SK-N-SH (cell line): ENCODE results near the gene ATP5PD. TPM values are rescaled to one million over a fixed set of nuclear protein-coding genes. Genes with fewer than 3 reads are reported as not detected.

Experiments
- CTCF ChIA-PET: fragments of 300-600, 350-600 bp; formaldehyde crosslinking; extraction: SDS; loops from one replicate; lab custom pipeline; 2021; lab: Yijun Ruan, JAX
- POLR2A ChIA-PET: fragments of 350-600 bp; sonication (Branson Sonifier 250); formaldehyde crosslinking; extraction: SDS; loops from one replicate; lab custom pipeline; 2020; ENCODE audit warnings: antibody characterized with exemption, inconsistent platforms; lab: Yijun Ruan, JAX
- DNase-seq: peaks from one replicate; pipeline ENCODE4 v3.0.0; 2012
- H2AFZ ChIP-seq: fragments of 200-600 bp; sonication (generic); 2 replicates; pipeline ENCODE4 v1.8.1; 2016; ENCODE audit warnings: antibody characterized with exemption, mild to moderate bottlenecking, low read depth
- H3F3A ChIP-seq: fragments of 200-600 bp; sonication (generic); replicated peaks from 2 replicates; pipeline ENCODE3; 2016; ENCODE audit warnings: antibody characterized with exemption, mild to moderate bottlenecking; ENCODE audit not compliant: insufficient read depth
- H3K27ac ChIP-seq, 2 experiments: fragments of 200-500 bp in 1 of 2; fragments of 200-600 bp in 1 of 2; sonication (Bioruptor generic) in 1 of 2; sonication (generic), shearing (Covaris generic) in 1 of 2; 2 replicates each; pipeline versions ENCODE4 v1.5.1 to v1.6.1; 2014 to 2016; ENCODE audit warnings: low read depth in 2 of 2, inconsistent platforms in 1 of 2, low read length in 1 of 2, mild to moderate bottlenecking in 1 of 2, mixed read lengths in 1 of 2
- H3K27me3 ChIP-seq: fragments of 200-600 bp; sonication (generic), shearing (Covaris generic); 2 replicates; pipeline ENCODE4 v1.6.1; 2016; ENCODE audit warnings: mixed run types; ENCODE audit not compliant: insufficient read depth
- H3K36me3 ChIP-seq, 2 experiments: fragments of 200-500 bp in 1 of 2; fragments of 200-600 bp in 1 of 2; sonication (Bioruptor generic) in 1 of 2; sonication (generic) in 1 of 2; replicated peaks in 1 of 2; 2 replicates each; pipeline versions ENCODE3 to v1.5.1; 2014 to 2016; ENCODE audit warnings: low read length in 1 of 2, mild to moderate bottlenecking in 1 of 2; ENCODE audit not compliant: insufficient read depth in 2 of 2, control insufficient read depth in 1 of 2
- H3K4me1 ChIP-seq, 2 experiments: fragments of 200-500 bp in 1 of 2; fragments of 200-600 bp in 1 of 2; sonication (Bioruptor generic) in 1 of 2; sonication (generic), shearing (Covaris generic) in 1 of 2; 2 replicates each; pipeline versions ENCODE4 v1.5.1 to v1.6.1; 2014 to 2016; ENCODE audit warnings: low read depth in 1 of 2, low read length in 1 of 2, mixed run types in 1 of 2; ENCODE audit not compliant: insufficient read depth in 2 of 2, control insufficient read depth in 1 of 2
- H3K4me2 ChIP-seq: fragments of 200-600 bp; sonication (generic), shearing (Covaris generic); 2 replicates; pipeline ENCODE4 v1.6.1; 2017; ENCODE audit warnings: mixed run types
- H3K4me3 ChIP-seq, 2 experiments: fragments of 200-500 bp in 1 of 2; fragments of 200-600 bp in 1 of 2; sonication (Bioruptor generic) in 1 of 2; sonication (generic), shearing (Covaris generic) in 1 of 2; 2 replicates each; pipeline versions ENCODE4 v1.5.1 to v1.8.1; 2014 to 2016; ENCODE audit warnings: low read depth in 2 of 2, inconsistent platforms in 1 of 2, low read length in 1 of 2, mild to moderate bottlenecking in 1 of 2, mixed read lengths in 1 of 2, moderate library complexity in 1 of 2
- H3K79me2 ChIP-seq: fragments of 200-600 bp; sonication (generic); 2 replicates; pipeline ENCODE4 v1.8.1; 2017; ENCODE audit warnings: mild to moderate bottlenecking; ENCODE audit not compliant: insufficient read depth
- H3K9ac ChIP-seq: fragments of 200-600 bp; sonication (generic); 2 replicates; pipeline ENCODE4 v1.6.1; 2017; ENCODE audit warnings: mixed run types
- H3K9me2 ChIP-seq: fragments of 200-600 bp; sonication (generic); 2 replicates; pipeline ENCODE4 v1.6.1; 2017; ENCODE audit warnings: mixed run types
- H3K9me3 ChIP-seq: fragments of 200-600 bp; sonication (generic); 2 replicates; pipeline ENCODE4 v1.6.1; 2017; ENCODE audit warnings: mixed run types, mild to moderate bottlenecking, moderate library complexity
- H4K20me1 ChIP-seq: fragments of 200-600 bp; sonication (generic); 2 replicates; pipeline ENCODE4 v1.6.1; 2017; ENCODE audit warnings: mild to moderate bottlenecking, mixed run types; ENCODE audit not compliant: insufficient read depth
- CHD2 ChIP-seq: fragments of 150-350 bp; IDR thresholded peaks from 2 replicates; pipeline ENCODE4 v1.6.1; 2018; ENCODE audit warnings: low read length; ENCODE audit not compliant: partially characterized antibody
- EP300 ChIP-seq, 2 experiments: IDR thresholded peaks; 2 replicates each; pipeline versions ENCODE4 v1.4.0 to v1.6.1; 2012; ENCODE audit warnings: borderline replicate concordance in 1 of 2, low read depth in 1 of 2, low read length in 1 of 2
- FOSL2 ChIP-seq: IDR thresholded peaks from 2 replicates; pipeline ENCODE4 v1.4.0; 2012; ENCODE audit warnings: low read depth, mild to moderate bottlenecking, moderate library complexity, borderline replicate concordance
- FOXJ3 ChIP-seq: sonication (generic); formaldehyde crosslinking; IDR thresholded peaks from 2 replicates; pipeline ENCODE4 v1.5.1; 2020; ENCODE audit warnings: mild to moderate bottlenecking, missing genetic modification reagents
- GABPA ChIP-seq: IDR thresholded peaks from 2 replicates; pipeline ENCODE4 v1.4.0; 2012; ENCODE audit warnings: low read depth, mild to moderate bottlenecking
- JUND ChIP-seq: IDR thresholded peaks from 2 replicates; pipeline ENCODE4 v1.4.0; 2012
- MXI1 ChIP-seq: IDR thresholded peaks from 2 replicates; pipeline ENCODE4 v1.6.1; 2012; ENCODE audit warnings: mild to moderate bottlenecking, low read depth, low read length, improper control_type of control experiment
- NFIC ChIP-seq: IDR thresholded peaks from 2 replicates; pipeline ENCODE4 v1.4.0; 2012; ENCODE audit warnings: borderline replicate concordance
- NRF1 ChIP-seq: IDR thresholded peaks from 2 replicates; pipeline ENCODE4 v1.6.1; 2012; ENCODE audit warnings: low read depth, mild to moderate bottlenecking, low read length
- RCOR1 ChIP-seq: fragments of 150-350 bp; IDR thresholded peaks from 2 replicates; pipeline ENCODE4 v1.6.1; 2017; ENCODE audit warnings: antibody characterized with exemption, low read length
- RFX5 ChIP-seq: IDR thresholded peaks from 2 replicates; pipeline ENCODE4 v1.6.1; 2012; ENCODE audit warnings: mild to moderate bottlenecking, improper control_type of control experiment, low read length
- SIN3A ChIP-seq: IDR thresholded peaks from 2 replicates; pipeline ENCODE4 v1.6.1; 2012; ENCODE audit warnings: low read depth, mild to moderate bottlenecking, low read length, moderate library complexity, borderline replicate concordance
- SMC3 ChIP-seq: IDR thresholded peaks from 2 replicates; pipeline ENCODE4 v1.6.1; 2012; ENCODE audit warnings: low read depth, low read length, improper control_type of control experiment
- TCF12 ChIP-seq: IDR thresholded peaks from 2 replicates; pipeline ENCODE4 v1.4.0; 2012
- TEAD4 ChIP-seq: IDR thresholded peaks from 2 replicates; pipeline ENCODE4 v1.4.0; 2012; ENCODE audit warnings: mild to moderate bottlenecking, borderline replicate concordance; ENCODE audit not compliant: insufficient read depth
- USF1 ChIP-seq: IDR thresholded peaks from 2 replicates; pipeline ENCODE4 v1.4.0; 2012; ENCODE audit warnings: low read depth, borderline replicate concordance
- YY1 ChIP-seq: IDR thresholded peaks from 2 replicates; pipeline ENCODE4 v1.4.0; 2012; ENCODE audit warnings: low read depth, mild to moderate bottlenecking
- WGBS: methylation state at CpG from one replicate; pipeline ENCODE4 v1.1.6; 2017; ENCODE audit warnings: low lambda C conversion rate; 5-methylcytosine and 5-hydroxymethylcytosine counted together
- polyA plus RNA-seq, 3 experiments: library from polyadenylated mRNA; depleted of rRNA; stranded (reverse); fragments of >200 nt; gene quantifications; 2 replicates each; pipeline ENCODE4 v1.2.3, GENCODE V29; 2012
- TF ChIP-seq, protein P1 (sequence below): IDR thresholded peaks from 2 replicates; pipeline ENCODE4; 2012
- TF ChIP-seq, protein P2 (sequence below): IDR thresholded peaks from 2 replicates; pipeline ENCODE4 v1.6.1; 2012; ENCODE audit warnings: mild to moderate bottlenecking, low read depth, low read length, moderate library complexity
- TF ChIP-seq, protein P3 (sequence below): IDR thresholded peaks from 2 replicates; pipeline ENCODE4 v1.4.0; 2012; ENCODE audit warnings: low read depth

The ATP5PD gene
- polyA plus RNA-seq, 1 of the 3 experiments (the other 2 are of a cell fraction), result 354 TPM

GRCh38 chr17:75034236-75034908 lies 12.4 kb downstream of the ATP5PD start (continued):
- TF ChIP-seq, protein P1, sequence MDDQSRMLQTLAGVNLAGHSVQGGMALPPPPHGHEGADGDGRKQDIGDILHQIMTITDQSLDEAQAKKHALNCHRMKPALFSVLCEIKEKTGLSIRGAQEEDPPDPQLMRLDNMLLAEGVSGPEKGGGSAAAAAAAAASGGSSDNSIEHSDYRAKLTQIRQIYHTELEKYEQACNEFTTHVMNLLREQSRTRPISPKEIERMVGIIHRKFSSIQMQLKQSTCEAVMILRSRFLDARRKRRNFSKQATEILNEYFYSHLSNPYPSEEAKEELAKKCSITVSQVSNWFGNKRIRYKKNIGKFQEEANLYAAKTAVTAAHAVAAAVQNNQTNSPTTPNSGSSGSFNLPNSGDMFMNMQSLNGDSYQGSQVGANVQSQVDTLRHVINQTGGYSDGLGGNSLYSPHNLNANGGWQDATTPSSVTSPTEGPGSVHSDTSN, result no peak
- peak; percentile 43; the same call in 1 of the 2 replicates for TF ChIP-seq FOSL2
- no peak for TF ChIP-seq NFIC
- peak in 1 of 2 experiments; percentile 12; a peak in 1 of 4 replicates for TF ChIP-seq EP300 (IDR thresholded peaks at IDR 0.05; ENCODE audit: borderline replicate concordance in 1 of 2, low read depth in 1 of 2, low read length in 1 of 2)
- peak; percentile 88 for TF ChIP-seq MXI1
- TF ChIP-seq SMC3, result peak; percentile 26; the same call in 1 of the 2 replicates

DNA sequence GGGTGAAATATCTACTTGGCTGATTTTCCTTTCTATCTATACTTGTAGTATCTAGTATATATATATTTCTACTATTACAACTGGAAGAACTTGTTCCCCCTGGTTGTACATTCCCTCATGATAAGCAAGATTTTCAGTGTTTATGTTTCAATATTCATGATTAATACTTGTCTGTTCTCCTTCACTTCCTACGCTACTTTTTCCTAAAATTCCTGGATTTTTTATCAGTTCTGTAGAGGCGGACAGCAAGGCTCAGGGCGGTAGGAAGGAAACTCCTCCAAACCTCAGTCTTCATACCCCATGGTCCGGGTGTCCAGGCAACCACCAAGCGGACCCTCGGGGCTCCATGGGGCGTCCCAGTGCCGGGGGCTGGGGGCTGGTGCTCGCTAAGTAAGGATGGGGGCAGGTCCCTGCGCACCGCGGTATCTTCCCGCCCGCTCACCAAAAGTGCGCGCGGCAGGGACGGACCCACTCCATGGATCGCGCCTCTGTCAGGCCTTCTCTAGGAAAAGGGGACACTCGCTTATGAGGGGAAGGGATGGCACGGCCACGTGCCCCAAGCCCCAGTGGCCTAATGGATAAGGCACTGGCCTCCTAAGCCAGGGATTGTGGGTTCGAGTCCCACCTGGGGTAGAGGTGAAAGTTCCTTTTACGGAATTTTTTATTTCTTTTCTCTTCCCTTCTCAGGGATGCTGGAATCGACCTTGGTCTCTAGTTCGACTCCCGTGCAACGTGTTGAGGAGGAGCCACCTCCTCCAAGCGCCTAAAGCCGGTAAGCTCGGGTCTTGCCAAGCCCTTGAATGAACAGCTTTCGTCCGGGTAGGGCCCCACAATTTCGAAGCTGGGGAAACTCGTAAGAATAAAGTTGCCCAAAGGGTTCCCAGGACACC lies 13.2 kb downstream of the ATP5PD start:
- peaks cover 44% of the 10 kb centered on the region for H3F3A ChIP-seq
- POLR2A ChIA-PET, result interaction anchor here (0.7 to 2.2 kb wide), 5 partner anchors 21 to 256 kb away, joined by 3 to 40 read pairs (median 10); partner anchors contain the start of genes CDR2L, HID1, MRPL58 and SLC25A19
- H3K9me2 ChIP-seq, result no peaks in the 10 kb centered on the region
- peak overlapping the region; percentile 89 for H3K4me2 ChIP-seq
- no peaks in the 10 kb centered on the region for H3K79me2 ChIP-seq
- H3K36me3 ChIP-seq, result peaks cover under 1 to 2% of the 10 kb centered on the region in 2 experiments
- H3K27me3 ChIP-seq, result no peaks in the 10 kb centered on the region
- H3K9ac ChIP-seq, result peak overlapping the region; percentile 93
- TF ChIP-seq, protein P2, sequence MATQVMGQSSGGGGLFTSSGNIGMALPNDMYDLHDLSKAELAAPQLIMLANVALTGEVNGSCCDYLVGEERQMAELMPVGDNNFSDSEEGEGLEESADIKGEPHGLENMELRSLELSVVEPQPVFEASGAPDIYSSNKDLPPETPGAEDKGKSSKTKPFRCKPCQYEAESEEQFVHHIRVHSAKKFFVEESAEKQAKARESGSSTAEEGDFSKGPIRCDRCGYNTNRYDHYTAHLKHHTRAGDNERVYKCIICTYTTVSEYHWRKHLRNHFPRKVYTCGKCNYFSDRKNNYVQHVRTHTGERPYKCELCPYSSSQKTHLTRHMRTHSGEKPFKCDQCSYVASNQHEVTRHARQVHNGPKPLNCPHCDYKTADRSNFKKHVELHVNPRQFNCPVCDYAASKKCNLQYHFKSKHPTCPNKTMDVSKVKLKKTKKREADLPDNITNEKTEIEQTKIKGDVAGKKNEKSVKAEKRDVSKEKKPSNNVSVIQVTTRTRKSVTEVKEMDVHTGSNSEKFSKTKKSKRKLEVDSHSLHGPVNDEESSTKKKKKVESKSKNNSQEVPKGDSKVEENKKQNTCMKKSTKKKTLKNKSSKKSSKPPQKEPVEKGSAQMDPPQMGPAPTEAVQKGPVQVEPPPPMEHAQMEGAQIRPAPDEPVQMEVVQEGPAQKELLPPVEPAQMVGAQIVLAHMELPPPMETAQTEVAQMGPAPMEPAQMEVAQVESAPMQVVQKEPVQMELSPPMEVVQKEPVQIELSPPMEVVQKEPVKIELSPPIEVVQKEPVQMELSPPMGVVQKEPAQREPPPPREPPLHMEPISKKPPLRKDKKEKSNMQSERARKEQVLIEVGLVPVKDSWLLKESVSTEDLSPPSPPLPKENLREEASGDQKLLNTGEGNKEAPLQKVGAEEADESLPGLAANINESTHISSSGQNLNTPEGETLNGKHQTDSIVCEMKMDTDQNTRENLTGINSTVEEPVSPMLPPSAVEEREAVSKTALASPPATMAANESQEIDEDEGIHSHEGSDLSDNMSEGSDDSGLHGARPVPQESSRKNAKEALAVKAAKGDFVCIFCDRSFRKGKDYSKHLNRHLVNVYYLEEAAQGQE, result peak; percentile 64; the same call in 1 of the 2 replicates
- peak; percentile 83 for TF ChIP-seq MXI1
- TF ChIP-seq USF1, result peak; percentile 86
- peak; percentile 28; the same call in 1 of the 2 replicates for TF ChIP-seq TCF12
- 0 out of 2 replicates have a peak, but pooled peaks have one; percentile 20 for TF ChIP-seq GABPA
- TF ChIP-seq FOSL2, result peak; percentile 68
- peak; percentile 3; the same call in 1 of the 2 replicates for TF ChIP-seq NRF1
- TF ChIP-seq TEAD4, result peak; percentile 95
- TF ChIP-seq JUND, result no peak
- TF ChIP-seq CHD2, result peak; percentile 85
- TF ChIP-seq SIN3A, result peak; percentile 82; the same call in 1 of the 2 replicates
- TF ChIP-seq, protein P1, result no peak
- TF ChIP-seq RCOR1, result peak; percentile 80
- TF ChIP-seq NFIC, result peak; percentile 22; the same call in 1 of the 2 replicates
- peak in 1 of 2 experiments; percentile 46; a peak in 1 of 4 replicates for TF ChIP-seq EP300 (IDR thresholded peaks at IDR 0.05; ENCODE audit: borderline replicate concordance in 1 of 2, low read depth in 1 of 2, low read length in 1 of 2)
- no peak for TF ChIP-seq RFX5
- TF ChIP-seq, protein P3, sequence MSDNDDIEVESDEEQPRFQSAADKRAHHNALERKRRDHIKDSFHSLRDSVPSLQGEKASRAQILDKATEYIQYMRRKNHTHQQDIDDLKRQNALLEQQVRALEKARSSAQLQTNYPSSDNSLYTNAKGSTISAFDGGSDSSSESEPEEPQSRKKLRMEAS, result peak; percentile 97
- TF ChIP-seq FOXJ3 (CRISPR knock-in tag), result peak; percentile 76
- TF ChIP-seq YY1, result no peak; the same call in 1 of the 2 replicates
- peak overlapping the region; percentile 75 to 92 for H3K27ac ChIP-seq
- peaks cover 4% of the 10 kb centered on the region; the same call in 1 of the 2 replicates for H4K20me1 ChIP-seq
- H3K9me3 ChIP-seq, result peaks cover 5% of the 10 kb centered on the region; the same call in 1 of the 2 replicates
- H2AFZ ChIP-seq, result peak overlapping the region; percentile 92
- under 1% methylated on average over 36 of the region's 36 CpGs for WGBS
- DNase-seq, result peak; percentile 90
- peak overlapping the region; percentile 67 to 98 for H3K4me3 ChIP-seq
- peaks cover 0 to 22% of the 10 kb centered on the region in 2 experiments; a peak in 1 of 4 replicates for H3K4me1 ChIP-seq
- CTCF ChIA-PET, result interaction anchor here (0.9 to 4.0 kb wide), 15 partner anchors 9 to 168 kb away, joined by 3 to 31 read pairs (median 5); partner anchors contain the start of genes MRPL58, NT5C and OTOP2
